Measurements from ENCODE around the gene ENDOG.

GRCh38 chr9:128833696-128834095 is 15.4 kb downstream of the ENDOG start:
- TF ChIP-seq REST (IDR thresholded peaks at IDR 0.05; ENCODE audit: insufficient read depth in 1 of 2, low read depth in 2 of 2, low read length in 2 of 2) (no peak), TAF1 (IDR thresholded peaks at IDR 0.05; ENCODE audit: borderline replicate concordance, insufficient read depth, low read length) (no peak), POLR2AphosphoS5 (IDR thresholded peaks at IDR 0.05; ENCODE audit: low read depth, low read length) (no peak), SIN3A (IDR thresholded peaks at IDR 0.05; ENCODE audit: borderline replicate concordance, insufficient read depth, low read length) (no peak), FOXP2 (optimal IDR thresholded peaks at IDR 0.05; ENCODE audit: borderline replicate concordance, extremely low read depth, extremely low read length, insufficient read depth) (no peak)
